HL-60 (cell line): ENCODE data around the gene RNF133.

ENCODE experiments used
- CTCF ChIP-seq: IDR thresholded peaks from one replicate; pipeline ENCODE4 v1.5.1; 2011; ENCODE audit warnings: low read length, control low read depth, inconsistent platforms; ENCODE audit not compliant: insufficient read depth
- GABPA ChIP-seq: IDR thresholded peaks from 2 replicates; pipeline ENCODE4 v1.6.1; 2012; ENCODE audit warnings: low read depth
- POLR2AphosphoS5 ChIP-seq: IDR thresholded peaks from 2 replicates; pipeline ENCODE4 v1.6.1; 2012; ENCODE audit warnings: low read depth
- REST ChIP-seq: IDR thresholded peaks from 2 replicates; pipeline ENCODE4 v1.6.1; 2012; ENCODE audit warnings: low read depth; ENCODE audit not compliant: insufficient replicate concordance

GRCh38 chr7:122743211-122743610 is 44.3 kb upstream of the RNF133 start:
- TF ChIP-seq REST (no peak), POLR2AphosphoS5 (no peak), CTCF (no peak), GABPA (no peak)
